ENCODE data around the gene GREM2. TPM values are rescaled to one million over a fixed set of nuclear protein-coding genes. Genes with fewer than 3 reads are reported as not detected.

The GREM2 gene
- total and polyA plus RNA-seq, 2 donors (not counting 3 experiments of a cell fraction or from before 2014, with no cell fraction given): not detected

GRCh38 chr1:240559781-240560180 is 52.2 kb downstream of the GREM2 start:
- no TSS peak for BruUV-seq (replicated peaks)
- dilution Hi-C loops (cut with MboI; ENCODE audit: extremely low pct_ligation_motif_present, low sequenced_read_pairs) (no loop called here), intact Hi-C loops (cut with micrococcal nuclease) (no loop called here)
- Histone ChIP-seq H3K9me1 (replicated peaks; ENCODE audit: control insufficient read depth, extremely low read depth, insufficient read depth, low read length) (no peaks in the 10 kb centered on the region), H3K27ac (ENCODE audit: insufficient read depth, low read depth, low read length) (no peak overlapping the region), H3K27me3 (ENCODE audit: control insufficient read depth in 2 of 2, insufficient read depth in 2 of 2, low read length in 2 of 2) (no peaks in the 10 kb centered on the region), H3K36me3 (ENCODE audit: control insufficient read depth in 2 of 2, extremely low read depth in 1 of 2, insufficient read depth in 2 of 2, low read length in 2 of 2) (no peaks in the 10 kb centered on the region), H2AFZ (ENCODE audit: low read depth, low read length) (no peak overlapping the region), H3K4me1 (ENCODE audit: control insufficient read depth, extremely low read depth, insufficient read depth, low read length) (no peaks in the 10 kb centered on the region), H3K79me2 (ENCODE audit: control insufficient read depth, insufficient read depth, low read length) (no peaks in the 10 kb centered on the region), H3K9ac (replicated peaks; ENCODE audit: extremely low read depth, insufficient read depth, low read length) (no peak overlapping the region), H3K9me3 (replicated peaks; ENCODE audit: control insufficient read depth, insufficient read depth, low read length) (peaks cover 2% of the 10 kb centered on the region), H3K4me3 (replicated peaks in 1 of 3; ENCODE audit: insufficient read depth in 1 of 3, low read depth in 1 of 3, low read length in 3 of 3) (no peak overlapping the region), H3K4me2 (ENCODE audit: insufficient read depth, low read length) (no peak overlapping the region), H4K20me1 (replicated peaks; ENCODE audit: control insufficient read depth, extremely low read depth, insufficient read depth, low read length) (no peaks in the 10 kb centered on the region)
- CTCF ChIA-PET: no interaction called here
- no peak for FAIRE-seq
- TF ChIP-seq, protein P1, sequence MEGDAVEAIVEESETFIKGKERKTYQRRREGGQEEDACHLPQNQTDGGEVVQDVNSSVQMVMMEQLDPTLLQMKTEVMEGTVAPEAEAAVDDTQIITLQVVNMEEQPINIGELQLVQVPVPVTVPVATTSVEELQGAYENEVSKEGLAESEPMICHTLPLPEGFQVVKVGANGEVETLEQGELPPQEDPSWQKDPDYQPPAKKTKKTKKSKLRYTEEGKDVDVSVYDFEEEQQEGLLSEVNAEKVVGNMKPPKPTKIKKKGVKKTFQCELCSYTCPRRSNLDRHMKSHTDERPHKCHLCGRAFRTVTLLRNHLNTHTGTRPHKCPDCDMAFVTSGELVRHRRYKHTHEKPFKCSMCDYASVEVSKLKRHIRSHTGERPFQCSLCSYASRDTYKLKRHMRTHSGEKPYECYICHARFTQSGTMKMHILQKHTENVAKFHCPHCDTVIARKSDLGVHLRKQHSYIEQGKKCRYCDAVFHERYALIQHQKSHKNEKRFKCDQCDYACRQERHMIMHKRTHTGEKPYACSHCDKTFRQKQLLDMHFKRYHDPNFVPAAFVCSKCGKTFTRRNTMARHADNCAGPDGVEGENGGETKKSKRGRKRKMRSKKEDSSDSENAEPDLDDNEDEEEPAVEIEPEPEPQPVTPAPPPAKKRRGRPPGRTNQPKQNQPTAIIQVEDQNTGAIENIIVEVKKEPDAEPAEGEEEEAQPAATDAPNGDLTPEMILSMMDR (IDR thresholded peaks at IDR 0.05; ENCODE audit: extremely low read depth in 1 of 2, insufficient read depth in 1 of 2, low read depth in 1 of 2, low read length in 2 of 2): no peak
- no peak for TF ChIP-seq EZH2 (IDR thresholded peaks at IDR 0.05; ENCODE audit: borderline replicate concordance, low read depth, low read length, severe bottlenecking)
- no peak for TF ChIP-seq MYC (IDR thresholded peaks at IDR 0.05; ENCODE audit: low read depth, low read length)
- no peak for TF ChIP-seq POLR2AphosphoS5 (IDR thresholded peaks at IDR 0.05; ENCODE audit: insufficient read depth, low read depth, low read length)
- TF ChIP-seq JUN (IDR thresholded peaks at IDR 0.05; ENCODE audit: borderline replicate concordance, insufficient read depth, insufficient read length, low read depth): no peak
- no peak for TF ChIP-seq MAX (IDR thresholded peaks at IDR 0.05; ENCODE audit: insufficient read depth, insufficient read length)
- no peak for TF ChIP-seq FOS (IDR thresholded peaks at IDR 0.05; ENCODE audit: borderline replicate concordance, insufficient read depth, low read length)
- no peak for TF ChIP-seq GATA2 (IDR thresholded peaks at IDR 0.05; ENCODE audit: insufficient read depth, insufficient read length, low read depth, low read length)
- TF ChIP-seq POLR2A (IDR thresholded peaks at IDR 0.05; ENCODE audit: low read depth, low read length): no peak
- no peak for DNase-seq (ENCODE audit: low read depth, low spot score)
- POLR2A ChIA-PET: no interaction called here
